Thymus (tissue), 11 donors: ENCODE results near the gene ERP44. TPM values are rescaled to one million over a fixed set of nuclear protein-coding genes. Genes with fewer than 3 reads are reported as not detected.
"Not testable (repeated sequence)": the region's sequence is repeated elsewhere in the genome, so short reads cannot be mapped to it uniquely, and the experiment has no call there.

Experiments used
- DNase-seq, 9 donors: peaks; one replicate each; pipeline ENCODE4 v3.0.0-alpha.2; 2013; ENCODE audit warnings: low spot score in 9 of 9, low read depth in 6 of 9, missing footprints in 1 of 9
- H3K27ac ChIP-seq, 2 donors: one replicate each; pipeline ENCODE4 v1.5.1; 2013; ENCODE audit warnings: control low read depth in 1 of 2, low read depth in 1 of 2, low read length in 1 of 2, mild to moderate bottlenecking in 1 of 2, moderate library complexity in 1 of 2
- H3K27me3 ChIP-seq, 2 donors: one replicate each; pipeline ENCODE4 v1.5.1; 2013; ENCODE audit warnings: low read length in 1 of 2; ENCODE audit not compliant: control insufficient read depth in 2 of 2, insufficient read depth in 1 of 2
- H3K36me3 ChIP-seq, 2 donors: one replicate each; pipeline ENCODE4 v1.5.1; 2013; ENCODE audit warnings: low read length in 1 of 2, mild to moderate bottlenecking in 1 of 2, moderate library complexity in 1 of 2; ENCODE audit not compliant: control insufficient read depth in 2 of 2, insufficient read depth in 2 of 2
- H3K4me1 ChIP-seq, 2 donors: one replicate each; pipeline ENCODE4 v1.5.1; 2013; ENCODE audit warnings: low read length in 2 of 2; ENCODE audit not compliant: control insufficient read depth in 2 of 2, insufficient read depth in 2 of 2
- H3K4me3 ChIP-seq, 2 donors: one replicate each; pipeline ENCODE4 v1.5.1; 2013; ENCODE audit warnings: low read length in 2 of 2, control low read depth in 1 of 2, mild to moderate bottlenecking in 1 of 2
- H3K9me3 ChIP-seq, 2 donors: one replicate each; pipeline ENCODE4 v1.5.1; 2013; ENCODE audit warnings: low read length in 1 of 2, mild to moderate bottlenecking in 1 of 2; ENCODE audit not compliant: control insufficient read depth in 2 of 2, insufficient read depth in 1 of 2
- WGBS: extraction: QIAGEN DNeasy Blood & Tissue Kit; methylation state at CpG from one replicate; pipeline ENCODE4 v1.1.7; 2013; 5-methylcytosine and 5-hydroxymethylcytosine counted together
- polyA plus RNA-seq: library from polyadenylated mRNA; stranded (reverse); fragments of 200-250 nt; gene quantifications from one replicate; pipeline ENCODE4 v1.2.3, GENCODE V29; 2013
- total RNA-seq: library from RNA; stranded (reverse); fragments of 120-200 nt; gene quantifications from one replicate; pipeline ENCODE4 v1.2.4, GENCODE V29; 2013
- donor health status: healthy.

Gene ERP44
- total and polyA plus RNA-seq, 2 donors, result 13.7 to 18.2 TPM

GRCh38 chr9:100096378-100096916 is 2.4 kb downstream of the ERP44 start:
- Histone ChIP-seq H3K27ac (no peak overlapping the region), H3K27me3 (no peaks in the 10 kb centered on the region), H3K4me1 (peaks cover 0 to 12% of the 10 kb centered on the region in 2 donors), H3K9me3 (no peaks in the 10 kb centered on the region), H3K4me3 (no peak overlapping the region), H3K36me3 (peaks cover 0 to 3% of the 10 kb centered on the region in 2 donors)
- WGBS, result 95% methylated on average over 3 of the region's 3 CpGs
- DNase-seq, result no peak

- H3K36me3 ChIP-seq, H3K27ac ChIP-seq, H3K27me3 ChIP-seq, DNase-seq, H3K4me1 ChIP-seq, H3K4me3 ChIP-seq, H3K9me3 ChIP-seq: not testable (repeated sequence)
- WGBS, result 98% methylated on average over 2 of the region's 2 CpGs
These were observed 4.4 kb downstream of the ERP44 start for GRCh38 chr9:100094411-100094810.

- no peak for DNase-seq
- no peak overlapping the region for H3K4me3 ChIP-seq
- no peaks in the 10 kb centered on the region for H3K27me3 ChIP-seq
- no peaks in the 10 kb centered on the region for H3K36me3 ChIP-seq
- H3K27ac ChIP-seq, result no peak overlapping the region
- H3K4me1 ChIP-seq, result no peaks in the 10 kb centered on the region
- H3K9me3 ChIP-seq, result no peaks in the 10 kb centered on the region
- WGBS, result 96% methylated on average over 1 of the region's 1 CpG
These were observed 6.7 kb downstream of the ERP44 start for GRCh38 chr9:100092066-100092465.

GRCh38 chr9:100091650-100092049 is 7.2 kb downstream of the ERP44 start:
- H3K27me3 ChIP-seq, result no peaks in the 10 kb centered on the region
- no peak overlapping the region for H3K4me3 ChIP-seq
- no peak overlapping the region for H3K27ac ChIP-seq
- no peaks in the 10 kb centered on the region for H3K36me3 ChIP-seq
- H3K9me3 ChIP-seq, result no peaks in the 10 kb centered on the region
- DNase-seq, result no peak
- no peaks in the 10 kb centered on the region for H3K4me1 ChIP-seq
- 91% methylated on average over 1 of the region's 1 CpG for WGBS

GRCh38 chr9:100090880-100091279 is 7.9 kb downstream of the ERP44 start:
- Histone ChIP-seq H3K36me3 (no peaks in the 10 kb centered on the region), H3K27me3 (no peaks in the 10 kb centered on the region), H3K4me3 (no peak overlapping the region), H3K9me3 (no peaks in the 10 kb centered on the region), H3K4me1 (no peaks in the 10 kb centered on the region), H3K27ac (no peak overlapping the region)
- DNase-seq, result no peak
- WGBS, result 96% methylated on average over 1 of the region's 1 CpG

- no peak for DNase-seq
- Histone ChIP-seq H3K4me1 (no peaks in the 10 kb centered on the region), H3K27ac (no peak overlapping the region), H3K36me3 (no peaks in the 10 kb centered on the region), H3K9me3 (no peaks in the 10 kb centered on the region), H3K4me3 (no peak overlapping the region), H3K27me3 (no peaks in the 10 kb centered on the region)
- 93% methylated on average over 4 of the region's 4 CpGs for WGBS
These were observed 10.6 kb downstream of the ERP44 start for GRCh38 chr9:100088202-100088601.

GRCh38 chr9:100087218-100087617 is 11.6 kb downstream of the ERP44 start:
- 82% methylated on average over 1 of the region's 1 CpG for WGBS
- H3K27me3 ChIP-seq, result no peaks in the 10 kb centered on the region
- H3K4me3 ChIP-seq, result no peak overlapping the region
- no peak for DNase-seq
- H3K27ac ChIP-seq, result no peak overlapping the region
- no peaks in the 10 kb centered on the region for H3K9me3 ChIP-seq
- no peaks in the 10 kb centered on the region for H3K36me3 ChIP-seq
- H3K4me1 ChIP-seq, result peaks cover 0 to 2% of the 10 kb centered on the region in 2 donors

- peaks cover 0 to 2% of the 10 kb centered on the region in 2 donors for H3K4me1 ChIP-seq
These were observed 12.6 kb downstream of the ERP44 start for GRCh38 chr9:100086097-100086635.

GRCh38 chr9:100084734-100085133 is 14.1 kb downstream of the ERP44 start:
- 93% methylated on average over 5 of the region's 5 CpGs for WGBS
- no peak for DNase-seq
- H3K4me3 ChIP-seq, result no peak overlapping the region
- no peaks in the 10 kb centered on the region for H3K36me3 ChIP-seq
- H3K4me1 ChIP-seq, result peaks cover 0 to 2% of the 10 kb centered on the region in 2 donors
- H3K27ac ChIP-seq, result no peak overlapping the region
- no peaks in the 10 kb centered on the region for H3K9me3 ChIP-seq
- H3K27me3 ChIP-seq, result no peaks in the 10 kb centered on the region

More at GRCh38 chr9:100086097-100086635, 12.6 kb downstream of the ERP44 start:
- H3K9me3 ChIP-seq, result no peaks in the 10 kb centered on the region
- H3K4me3 ChIP-seq, result no peak overlapping the region
- H3K27me3 ChIP-seq, result no peaks in the 10 kb centered on the region
- no peak overlapping the region for H3K27ac ChIP-seq
- 96% methylated on average over 3 of the region's 3 CpGs for WGBS
- no peaks in the 10 kb centered on the region for H3K36me3 ChIP-seq
- DNase-seq, result no peak
